ENCODE measurements around the gene GNG12. TPM values are rescaled to one million over a fixed set of nuclear protein-coding genes. Genes with fewer than 3 reads are reported as not detected.
A peak's percentile ranks its signal among the peaks of the same experiment; 100 is the strongest.

GNG12 gene
- total RNA-seq (100 to 1,000 TPM; 123 to 175 TPM), polyA plus RNA-seq (10 to 100 TPM; 84.9 to 96.8 TPM)
- long read RNA-seq, donor 1, full-length matches to known transcripts, result 565 of 709 reads
- long read RNA-seq, donor 1, partial matches to known transcripts, result 44 of 709 reads
- long read RNA-seq, donor 1, other reads (novel, unspliced or antisense), result 100 of 709 reads
- long read RNA-seq, donor 2, full-length matches to known transcripts, result 91 of 129 reads
- long read RNA-seq, donor 2, partial matches to known transcripts, result 23 of 129 reads
- long read RNA-seq, donor 2, other reads (novel, unspliced or antisense), result 15 of 129 reads

GRCh38 chr1:67832737-67833601, at the start of gene GNG12:
Gene GNG12 (minus strand): TSS chr1:67833467. CDS start chr1:67707686, 125,781 bp downstream.
- Histone ChIP-seq H3K9me3 (ENCODE audit: control insufficient read depth, low read length) (no peaks in the 10 kb centered on the region), H3K27ac (ENCODE audit: low read depth in 1 of 2, low read length in 2 of 2) (peak within 1 kb of the TSS; percentile 91 to 96), H3K36me3 (ENCODE audit: control insufficient read depth in 1 of 2, insufficient read depth in 2 of 2, low read length in 1 of 2) (no peaks in the 10 kb centered on the region), H3K4me1 (ENCODE audit: control insufficient read depth in 1 of 2, insufficient read depth in 2 of 2, low read length in 2 of 2) (peaks cover 0 to 3% of the 10 kb centered on the region in 2 donors), H3K27me3 (ENCODE audit: control insufficient read depth in 1 of 2, insufficient read depth in 2 of 2, low read length in 1 of 2) (no peaks in the 10 kb centered on the region), H3K4me3 (ENCODE audit: low read length in 2 of 2) (peak within 1 kb of the TSS; percentile 71 to 93)
- 0 to 1% methylated on average over 75 to 94 of the region's 94 CpGs for WGBS, 2 donors
- peak; percentile 87 to 91 for DNase-seq
- intact Hi-C loops (cut with DNase I), result loop anchor here (1.0 to 10.0 kb wide), 6 partner anchors 20 to 392 kb away; partner anchors contain the start of gene GADD45A (in 1 of the 2)
- ATAC-seq (ENCODE audit: low FRiP score), result peak; percentile 89

- no peak for ATAC-seq (ENCODE audit: low FRiP score)
- Histone ChIP-seq H3K36me3 (ENCODE audit: control insufficient read depth in 1 of 2, insufficient read depth in 2 of 2, low read length in 1 of 2) (no peaks in the 10 kb centered on the region), H3K4me3 (ENCODE audit: low read length in 2 of 2) (no peak overlapping the region), H3K9me3 (ENCODE audit: control insufficient read depth, low read length) (no peaks in the 10 kb centered on the region), H3K27me3 (ENCODE audit: control insufficient read depth in 1 of 2, insufficient read depth in 2 of 2, low read length in 1 of 2) (no peaks in the 10 kb centered on the region), H3K4me1 (ENCODE audit: control insufficient read depth in 1 of 2, insufficient read depth in 2 of 2, low read length in 2 of 2) (peaks cover 0 to 3% of the 10 kb centered on the region in 2 donors), H3K27ac (ENCODE audit: low read depth in 1 of 2, low read length in 2 of 2) (no peak overlapping the region)
- intact Hi-C loops (cut with DNase I), result no loop called here
- DNase-seq, result no peak
Measured at GRCh38 chr1:67882196-67882958, 49.1 kb upstream of the GNG12 start.

GRCh38 chr1:67880056-67880601, 46.9 kb upstream of the GNG12 start:
- WGBS, 2 donors, result 5 to 6% methylated on average over 3 of the region's 3 CpGs
- DNase-seq (no peak), ATAC-seq (ENCODE audit: low FRiP score) (no peak)
- Histone ChIP-seq H3K9me3 (ENCODE audit: control insufficient read depth, low read length) (no peaks in the 10 kb centered on the region), H3K27me3 (ENCODE audit: control insufficient read depth in 1 of 2, insufficient read depth in 2 of 2, low read length in 1 of 2) (no peaks in the 10 kb centered on the region), H3K4me3 (ENCODE audit: low read length in 2 of 2) (no peak overlapping the region), H3K4me1 (ENCODE audit: control insufficient read depth in 1 of 2, insufficient read depth in 2 of 2, low read length in 2 of 2) (peaks cover 0 to 3% of the 10 kb centered on the region in 2 donors), H3K36me3 (ENCODE audit: control insufficient read depth in 1 of 2, insufficient read depth in 2 of 2, low read length in 1 of 2) (no peaks in the 10 kb centered on the region), H3K27ac (ENCODE audit: low read depth in 1 of 2, low read length in 2 of 2) (no peak overlapping the region)
- intact Hi-C loops (cut with DNase I), result no loop called here

- Histone ChIP-seq H3K27ac (ENCODE audit: low read depth in 1 of 2, low read length in 2 of 2) (no peak overlapping the region), H3K4me1 (ENCODE audit: control insufficient read depth in 1 of 2, insufficient read depth in 2 of 2, low read length in 2 of 2) (peaks cover 0 to 3% of the 10 kb centered on the region in 2 donors), H3K36me3 (ENCODE audit: control insufficient read depth in 1 of 2, insufficient read depth in 2 of 2, low read length in 1 of 2) (no peaks in the 10 kb centered on the region), H3K27me3 (ENCODE audit: control insufficient read depth in 1 of 2, insufficient read depth in 2 of 2, low read length in 1 of 2) (no peaks in the 10 kb centered on the region), H3K4me3 (ENCODE audit: low read length in 2 of 2) (no peak overlapping the region), H3K9me3 (ENCODE audit: control insufficient read depth, low read length) (no peaks in the 10 kb centered on the region)
- intact Hi-C loops (cut with DNase I), result no loop called here
- DNase-seq, result no peak
- WGBS, 2 donors, result 89 to 99% methylated on average over 1 of the region's 1 CpG
- ATAC-seq (ENCODE audit: low FRiP score), result no peak
Measured at GRCh38 chr1:67879485-67879884, 46.2 kb upstream of the GNG12 start.

- H3K4me3 ChIP-seq (ENCODE audit: low read length in 2 of 2), result no peak overlapping the region
- no peaks in the 10 kb centered on the region for H3K27me3 ChIP-seq (ENCODE audit: control insufficient read depth in 1 of 2, insufficient read depth in 2 of 2, low read length in 1 of 2)
- ATAC-seq (ENCODE audit: low FRiP score), result no peak
- 86 to 89% methylated on average over 2 of the region's 2 CpGs for WGBS, 2 donors
- no peaks in the 10 kb centered on the region for H3K9me3 ChIP-seq (ENCODE audit: control insufficient read depth, low read length)
- no peak for DNase-seq
- H3K4me1 ChIP-seq (ENCODE audit: control insufficient read depth in 1 of 2, insufficient read depth in 2 of 2, low read length in 2 of 2), result no peaks in the 10 kb centered on the region
- no peak overlapping the region for H3K27ac ChIP-seq (ENCODE audit: low read depth in 1 of 2, low read length in 2 of 2)
- no peaks in the 10 kb centered on the region for H3K36me3 ChIP-seq (ENCODE audit: control insufficient read depth in 1 of 2, insufficient read depth in 2 of 2, low read length in 1 of 2)
- intact Hi-C loops (cut with DNase I), result no loop called here
Measured at GRCh38 chr1:67874501-67875111, 41.3 kb upstream of the GNG12 start.

GRCh38 chr1:67869233-67869632, 36.0 kb upstream of the GNG12 start:
- H3K27me3 ChIP-seq (ENCODE audit: control insufficient read depth in 1 of 2, insufficient read depth in 2 of 2, low read length in 1 of 2), result no peaks in the 10 kb centered on the region
- H3K27ac ChIP-seq (ENCODE audit: low read depth in 1 of 2, low read length in 2 of 2), result no peak overlapping the region
- no peak overlapping the region for H3K4me3 ChIP-seq (ENCODE audit: low read length in 2 of 2)
- intact Hi-C loops (cut with DNase I), result no loop called here
- 69 to 74% methylated on average over 1 of the region's 1 CpG for whole genome bisulfite sequencing, 2 donors
- DNase-seq (no peak), ATAC-seq (ENCODE audit: low FRiP score) (no peak)
- no peaks in the 10 kb centered on the region for H3K4me1 ChIP-seq (ENCODE audit: control insufficient read depth in 1 of 2, insufficient read depth in 2 of 2, low read length in 2 of 2)
- no peaks in the 10 kb centered on the region for H3K36me3 ChIP-seq (ENCODE audit: control insufficient read depth in 1 of 2, insufficient read depth in 2 of 2, low read length in 1 of 2)
- H3K9me3 ChIP-seq (ENCODE audit: control insufficient read depth, low read length), result no peaks in the 10 kb centered on the region

- H3K27me3 ChIP-seq (ENCODE audit: control insufficient read depth in 1 of 2, insufficient read depth in 2 of 2, low read length in 1 of 2), result no peaks in the 10 kb centered on the region
- H3K4me1 ChIP-seq (ENCODE audit: control insufficient read depth in 1 of 2, insufficient read depth in 2 of 2, low read length in 2 of 2), result no peaks in the 10 kb centered on the region
- H3K36me3 ChIP-seq (ENCODE audit: control insufficient read depth in 1 of 2, insufficient read depth in 2 of 2, low read length in 1 of 2), result no peaks in the 10 kb centered on the region
- intact Hi-C loops (cut with DNase I), result no loop called here
- no peak overlapping the region for H3K4me3 ChIP-seq (ENCODE audit: low read length in 2 of 2)
- no peak for DNase-seq
- 74 to 98% methylated on average over 2 of the region's 2 CpGs for WGBS, 2 donors
- ATAC-seq (ENCODE audit: low FRiP score), result no peak
- H3K27ac ChIP-seq (ENCODE audit: low read depth in 1 of 2, low read length in 2 of 2), result no peak overlapping the region
- H3K9me3 ChIP-seq (ENCODE audit: control insufficient read depth, low read length), result peaks cover 2% of the 10 kb centered on the region
Measured at GRCh38 chr1:67863637-67864036, 30.4 kb upstream of the GNG12 start.

GRCh38 chr1:67862685-67863084, 29.4 kb upstream of the GNG12 start:
- Histone ChIP-seq H3K9me3 (ENCODE audit: control insufficient read depth, low read length) (peaks cover 2% of the 10 kb centered on the region), H3K36me3 (ENCODE audit: control insufficient read depth in 1 of 2, insufficient read depth in 2 of 2, low read length in 1 of 2) (no peaks in the 10 kb centered on the region), H3K4me1 (ENCODE audit: control insufficient read depth in 1 of 2, insufficient read depth in 2 of 2, low read length in 2 of 2) (no peaks in the 10 kb centered on the region), H3K27ac (ENCODE audit: low read depth in 1 of 2, low read length in 2 of 2) (no peak overlapping the region), H3K4me3 (ENCODE audit: low read length in 2 of 2) (no peak overlapping the region), H3K27me3 (ENCODE audit: control insufficient read depth in 1 of 2, insufficient read depth in 2 of 2, low read length in 1 of 2) (no peaks in the 10 kb centered on the region)
- intact Hi-C loops (cut with DNase I), result no loop called here
- WGBS, 2 donors, result 95% methylated on average over 1 of the region's 1 CpG
- DNase-seq (no peak), ATAC-seq (ENCODE audit: low FRiP score) (no peak)
